H1 (cell line): ENCODE results near the gene PLCB3. TPM values are rescaled to one million over a fixed set of nuclear protein-coding genes. Genes with fewer than 3 reads are reported as not detected.

Source experiments
- CTCF ChIA-PET: fragments of 300-600 bp; sonication (Branson Sonifier 250); formaldehyde crosslinking; loops from one replicate; lab custom pipeline; 2021; ENCODE audit not compliant: partially characterized antibody; lab: Charles Lee
- POLR2A ChIA-PET: fragments of 300-600 bp; sonication (Branson Sonifier 250); formaldehyde crosslinking; loops from one replicate; lab custom pipeline; 2021; ENCODE audit warnings: inconsistent platforms; ENCODE audit not compliant: partially characterized antibody; lab: Charles Lee
- DNase-seq, 2 experiments: peaks; one replicate each; pipeline versions ENCODE4 v3.0.0 to v3.0.0-alpha.2; 2010 to 2022; ENCODE audit warnings: low spot score in 2 of 2, low read depth in 1 of 2, mixed read lengths in 1 of 2
- FAIRE-seq: peaks from 2 replicates; lab custom pipeline; 2011; peaks lifted over from hg19 to GRCh38; lab: Jason Lieb, UNC
- H2AFZ ChIP-seq: 2 replicates; pipeline ENCODE4 v1.8.1; 2012; ENCODE audit warnings: low read length, inconsistent platforms
- H2AK5ac ChIP-seq: 2 replicates; pipeline ENCODE4 v1.6.1; 2013; ENCODE audit warnings: low read depth, low read length
- H2BK120ac ChIP-seq: replicated peaks from 2 replicates; pipeline ENCODE3; 2013; ENCODE audit warnings: low read depth, low read length, inconsistent platforms
- H2BK12ac ChIP-seq: 2 replicates; pipeline ENCODE4 v1.6.1; 2013; ENCODE audit warnings: low read depth, low read length
- H2BK15ac ChIP-seq: 2 replicates; pipeline ENCODE4 v1.6.1; 2013; ENCODE audit warnings: low read length
- H2BK20ac ChIP-seq: 2 replicates; pipeline ENCODE4 v1.6.1; 2013; ENCODE audit warnings: low read length
- H2BK5ac ChIP-seq: 2 replicates; pipeline ENCODE4 v1.6.1; 2013; ENCODE audit warnings: low read depth, low read length
- H3K14ac ChIP-seq: 2 replicates; pipeline ENCODE4 v1.6.1; 2013; ENCODE audit warnings: inconsistent platforms; ENCODE audit not compliant: insufficient read length
- H3K18ac ChIP-seq: 2 replicates; pipeline ENCODE4 v1.6.1; 2013; ENCODE audit warnings: low read length; ENCODE audit errors: extremely low read depth
- H3K23ac ChIP-seq: 2 replicates; pipeline ENCODE4 v1.6.1; 2013; ENCODE audit warnings: inconsistent platforms; ENCODE audit not compliant: insufficient read length
- H3K23me2 ChIP-seq: 2 replicates; pipeline ENCODE4 v1.6.1; 2013; ENCODE audit warnings: low read depth, low read length
- H3K27ac ChIP-seq: 2 replicates; pipeline ENCODE4 v1.6.1; 2011; ENCODE audit warnings: low read depth, low read length, inconsistent platforms
- H3K27me3 ChIP-seq, 4 experiments: replicated peaks in 1 of 4; 1 replicate in 1 of 4; 2 replicates in 3 of 4; pipeline versions ENCODE4 v1.6.1 to v1.8.1; 2011 to 2013; ENCODE audit warnings: low read length in 3 of 4, mild to moderate bottlenecking in 3 of 4, inconsistent platforms in 2 of 4, mixed read lengths in 2 of 4, moderate library complexity in 1 of 4; ENCODE audit not compliant: control insufficient read depth in 3 of 4, insufficient read depth in 3 of 4; ENCODE audit errors: extremely low read depth in 1 of 4
- H3K36me3 ChIP-seq, 4 experiments: 2 replicates each; pipeline versions ENCODE4 v1.6.1 to v1.8.1; 2011 to 2013; ENCODE audit warnings: mild to moderate bottlenecking in 4 of 4, low read length in 3 of 4, moderate library complexity in 2 of 4, control low read depth in 1 of 4, inconsistent platforms in 1 of 4; ENCODE audit not compliant: insufficient read depth in 4 of 4, control insufficient read depth in 2 of 4
- H3K4ac ChIP-seq: replicated peaks from 2 replicates; pipeline ENCODE3; 2013; ENCODE audit warnings: low read length, low read depth, mixed read lengths, inconsistent platforms; ENCODE audit not compliant: insufficient read length
- H3K4me1 ChIP-seq, 4 experiments: replicated peaks in 1 of 4; 1 replicate in 1 of 4; 2 replicates in 3 of 4; pipeline versions ENCODE4 v1.6.1 to v1.8.1; 2011 to 2013; ENCODE audit warnings: low read length in 3 of 4, inconsistent platforms in 2 of 4, mixed read lengths in 1 of 4; ENCODE audit not compliant: insufficient read depth in 4 of 4, control insufficient read depth in 3 of 4
- H3K4me2 ChIP-seq, 2 experiments: 2 replicates each; pipeline versions ENCODE4 v1.6.1 to v1.8.1; 2011 to 2013; ENCODE audit warnings: low read depth in 2 of 2, low read length in 2 of 2, control low read depth in 1 of 2, inconsistent platforms in 1 of 2, mild to moderate bottlenecking in 1 of 2; ENCODE audit not compliant: insufficient read depth in 1 of 2
- H3K4me3 ChIP-seq, 4 experiments: fragments of 200-600, 300-600 bp in 1 of 4; sonication (generic), shearing (Covaris generic), sonication (Bioruptor Twin) in 1 of 4; 2 replicates each; pipeline versions ENCODE4 v1.5.1 to v1.8.1; 2011 to 2016; ENCODE audit warnings: low read length in 4 of 4, low read depth in 3 of 4, control low read depth in 2 of 4, inconsistent platforms in 2 of 4, mild to moderate bottlenecking in 2 of 4, mixed read lengths in 1 of 4, moderate library complexity in 1 of 4; ENCODE audit not compliant: insufficient read depth in 2 of 4; ENCODE audit errors: extremely low read depth in 1 of 4
- H3K56ac ChIP-seq: replicated peaks from 2 replicates; pipeline ENCODE3; 2013; ENCODE audit warnings: low read depth, mild to moderate bottlenecking, mixed read lengths, low read length, inconsistent platforms; ENCODE audit not compliant: insufficient read length
- H3K79me1 ChIP-seq: 2 replicates; pipeline ENCODE4 v1.6.1; 2013; ENCODE audit warnings: low read depth, low read length, control low read depth
- H3K79me2 ChIP-seq, 2 experiments: 2 replicates each; pipeline versions ENCODE4 v1.6.1 to v1.8.1; 2012 to 2013; ENCODE audit warnings: low read length in 2 of 2, mild to moderate bottlenecking in 2 of 2, inconsistent platforms in 1 of 2; ENCODE audit not compliant: insufficient read depth in 2 of 2, control insufficient read depth in 1 of 2
- H3K9ac ChIP-seq, 4 experiments: replicated peaks in 1 of 4; 1 replicate in 1 of 4; 2 replicates in 3 of 4; pipeline versions ENCODE4 v1.6.1 to v1.8.1; 2011 to 2013; ENCODE audit warnings: low read depth in 3 of 4, low read length in 3 of 4, control low read depth in 2 of 4, mild to moderate bottlenecking in 2 of 4, moderate library complexity in 2 of 4, inconsistent platforms in 1 of 4; ENCODE audit errors: extremely low read depth in 1 of 4
- H3K9me3 ChIP-seq, 2 experiments: 2 replicates each; pipeline versions ENCODE4 v1.6.1 to v1.8.1; 2012 to 2013; ENCODE audit warnings: mild to moderate bottlenecking in 2 of 2, moderate library complexity in 2 of 2, control low read depth in 1 of 2, inconsistent platforms in 1 of 2, low read depth in 1 of 2, low read length in 1 of 2, mixed read lengths in 1 of 2; ENCODE audit not compliant: insufficient read depth in 2 of 2
- H4K20me1 ChIP-seq, 2 experiments: replicated peaks in 1 of 2; 2 replicates each; pipeline versions ENCODE3 to v1.8.1; 2011 to 2013; ENCODE audit warnings: inconsistent platforms in 2 of 2, low read length in 2 of 2, mild to moderate bottlenecking in 1 of 2; ENCODE audit not compliant: insufficient read depth in 2 of 2, control insufficient read depth in 1 of 2
- H4K5ac ChIP-seq: 2 replicates; pipeline ENCODE4 v1.6.1; 2013; ENCODE audit warnings: low read length, low read depth, mixed read lengths, inconsistent platforms; ENCODE audit not compliant: insufficient read length
- H4K8ac ChIP-seq: 2 replicates; pipeline ENCODE4 v1.8.0; 2013; ENCODE audit warnings: mild to moderate bottlenecking, moderate library complexity, low read length, inconsistent platforms; ENCODE audit not compliant: insufficient read depth; ENCODE audit errors: extremely low read depth
- H4K91ac ChIP-seq: replicated peaks from 2 replicates; pipeline ENCODE3; 2013; ENCODE audit warnings: low read length, mixed read lengths, inconsistent platforms; ENCODE audit not compliant: insufficient read length
- ATF3 ChIP-seq: IDR thresholded peaks from 2 replicates; pipeline ENCODE4 v1.6.1; 2011; ENCODE audit warnings: low read depth, mild to moderate bottlenecking, low read length; ENCODE audit not compliant: insufficient read depth
- E2F6 ChIP-seq: IDR thresholded peaks from 2 replicates; pipeline ENCODE4 v1.6.1; 2012; ENCODE audit warnings: inconsistent platforms
- HDAC2 ChIP-seq, 2 experiments: fragments of 300-600 bp in 1 of 2; sonication (generic) in 1 of 2; IDR thresholded peaks; 2 replicates each; pipeline ENCODE4 v1.6.1; 2011 to 2012; ENCODE audit warnings: low read depth in 2 of 2, low read length in 2 of 2, mild to moderate bottlenecking in 2 of 2, moderate library complexity in 2 of 2, borderline replicate concordance in 1 of 2, inconsistent platforms in 1 of 2
- KDM4A ChIP-seq: IDR thresholded peaks from one replicate; pipeline ENCODE4 v1.7.1; 2012; ENCODE audit warnings: low read depth, mild to moderate bottlenecking, moderate library complexity, low read length, inconsistent platforms; ENCODE audit not compliant: severe bottlenecking
- POU5F1 ChIP-seq: IDR thresholded peaks from 2 replicates; pipeline ENCODE4 v1.6.1; 2011; ENCODE audit warnings: low read depth, mild to moderate bottlenecking, low read length, moderate library complexity
- SAP30 ChIP-seq: fragments of 300-600 bp; sonication (generic); IDR thresholded peaks from 2 replicates; pipeline ENCODE4 v1.7.1; 2012; ENCODE audit warnings: low read length, moderate library complexity, mild to moderate bottlenecking, inconsistent platforms; ENCODE audit not compliant: insufficient read depth, insufficient replicate concordance
- SRF ChIP-seq: IDR thresholded peaks from 2 replicates; pipeline ENCODE4 v1.6.1; 2011; ENCODE audit warnings: mild to moderate bottlenecking, low read depth, low read length, moderate library complexity
- TBP ChIP-seq: IDR thresholded peaks from 2 replicates; pipeline ENCODE4 v1.6.1; 2011; ENCODE audit warnings: low read depth, low read length, improper control_type of control experiment
- WGBS, 2 experiments: shearing (Covaris generic) in 1 of 2; methylation state at CpG; one replicate each; pipeline versions ENCODE4 v1.1.6 to v1.1.7; 2013 to 2015; ENCODE audit warnings: low lambda C conversion rate in 2 of 2, mixed read lengths in 2 of 2, inconsistent platforms in 1 of 2, low coverage in 1 of 2, missing lambda C conversion rate in 1 of 2; ENCODE audit not compliant: insufficient replicate concordance in 2 of 2, insufficient coverage in 1 of 2, insufficient read length in 1 of 2; ENCODE audit errors: extremely low coverage in 1 of 2, missing lambda C conversion rate in 1 of 2; 5-methylcytosine and 5-hydroxymethylcytosine counted together
- polyA plus RNA-seq, 7 experiments: library from polyadenylated mRNA; depleted of rRNA in 3 of 7; stranded (reverse) in 5 of 7; unstranded in 2 of 7; fragments of >200 nt in 5 of 7; fragments of 200-250 nt in 2 of 7; gene quantifications; 1 replicate in 5 of 7; 2 replicates in 1 of 7; 4 replicates in 1 of 7; pipeline versions ENCODE4 v1.2.1 to v1.2.3, GENCODE V29; 2011 to 2013; ENCODE audit warnings: missing spikeins in 2 of 7, mixed read lengths in 2 of 7
- total RNA-seq: library from RNA; stranded (reverse); fragmentation: NEBNext Ultra II Directional; extraction: Animal tissue kit (Norgen Biotek cat#: 25700); gene quantifications from 2 replicates; pipeline ENCODE4 v1.2.1, GENCODE V29; 2021

The PLCB3 gene
- total and polyA plus RNA-seq, 2 of the 8 experiments (the other 6 are each of a cell fraction or from before 2014, with no cell fraction given), result 47.2 to 104 TPM

- WGBS, 2 experiments, result 5% methylated on average over 16 of the region's 23 CpGs; no CpG with 5 or more reads in 1 of the 2 experiments
- TF ChIP-seq POU5F1 (no peak), TBP (0 out of 2 replicates have a peak, but pooled peaks have one; percentile 9), SRF (peak; percentile 75), HDAC2 (IDR thresholded peaks at IDR 0.05; ENCODE audit: borderline replicate concordance in 1 of 2, low read depth in 2 of 2, low read length in 2 of 2) (no peak), KDM4A (peak; percentile 21), ATF3 (no peak), SAP30 (peak; percentile 55), E2F6 (no peak)
These were observed 908 bp downstream of the PLCB3 start for GRCh38 chr11:64252003-64252872.

More at GRCh38 chr11:64252003-64252872, 908 bp downstream of the PLCB3 start:
- Histone ChIP-seq H3K27me3 (no peaks in the 10 kb centered on the region), H2BK15ac (no peak overlapping the region), H3K14ac (no peak overlapping the region), H3K4me2 (peak overlapping the region; percentile 73 to 88), H2BK12ac (no peak overlapping the region), H3K79me2 (peaks cover 0 to 23% of the 10 kb centered on the region in 2 experiments; a peak in 1 of 4 replicates), H3K56ac (peak overlapping the region; percentile 9), H3K18ac (peak overlapping the region; percentile 99), H3K27ac (0 out of 2 replicates have a peak overlapping the region, but pooled peaks have one; percentile 22), H3K4me1 (peaks cover 0 to 40% (median 34%) of the 10 kb centered on the region in 4 experiments; a peak in 6 of 7 replicates), H3K36me3 (peaks cover 8 to 28% (median 17%) of the 10 kb centered on the region in 4 experiments), H2AFZ (no peak overlapping the region), H4K5ac (peak overlapping the region; percentile 27), H4K20me1 (peaks cover 6 to 17% of the 10 kb centered on the region in 2 experiments), H3K79me1 (peaks cover 2% of the 10 kb centered on the region; the same call in 1 of the 2 replicates), H2BK5ac (no peak overlapping the region; the same call in 1 of the 2 replicates), H3K4me3 (peak overlapping the region; percentile 73 to 86 (median 76)), H3K23me2 (peaks cover 10% of the 10 kb centered on the region; the same call in 1 of the 2 replicates), H3K9me3 (no peaks in the 10 kb centered on the region), H3K9ac (peak overlapping the region; percentile 54 to 62 (median 60); a peak in 6 of 7 replicates), H2AK5ac (no peak overlapping the region), H3K4ac (no peak overlapping the region), H2BK20ac (no peak overlapping the region), H4K91ac (peak overlapping the region; percentile 31), H3K23ac (no peak overlapping the region), H2BK120ac (no peak overlapping the region), H4K8ac (no peak overlapping the region)
- ChIA-PET POLR2A (interaction anchor here (0.9 to 13.1 kb wide), 13 partner anchors 10 to 1411 kb away, joined by 3 to 352 read pairs (median 9); partner anchors contain the start of genes DNAJC4, ESRRA, FKBP2 and NUDT22), CTCF (interaction anchor here (0.6 to 10.0 kb wide), 18 partner anchors 14 to 1660 kb away, joined by 3 to 102 read pairs (median 6); partner anchors contain the start of genes CATSPERZ, FERMT3, NUDT22 and TRPT1)
- FAIRE-seq, result no peak
- peak in 1 of 2 experiments; percentile 68 for DNase-seq
